Left lung (tissue), 10 donors: Measurements from ENCODE around the gene CLN6. TPM values are rescaled to one million over a fixed set of nuclear protein-coding genes. Genes with fewer than 3 reads are reported as not detected.
A peak's percentile ranks its signal among the peaks of the same experiment; 100 is the strongest.
"Not testable (repeated sequence)": the region's sequence is repeated elsewhere in the genome, so short reads cannot be mapped to it uniquely, and the experiment has no call there.

Experiments used
- ATAC-seq: fragments of 200-7000 bp; cut with Tn5 transposase; one replicate; pipeline ENCODE4 v1.9.1; 2020; ENCODE audit warnings: moderate library complexity
- DNase-seq, 4 donors: peaks; one replicate each; pipeline ENCODE4 v3.0.0-alpha.2; 2013 to 2020
- H3K27ac ChIP-seq, 2 donors: fragments of 200-600 bp; sonication (generic) in 1 of 2; one replicate each; pipeline versions ENCODE4 v1.5.0 to v1.8.0; 2020 to 2021
- H3K27me3 ChIP-seq, 2 donors: fragments of 200-600 bp; sonication (generic) in 1 of 2; one replicate each; pipeline versions ENCODE4 v1.5.0 to v1.8.0; 2020 to 2021
- H3K36me3 ChIP-seq, 2 donors: fragments of 200-600 bp; sonication (generic) in 1 of 2; one replicate each; pipeline versions ENCODE4 v1.5.0 to v1.8.0; 2020 to 2021
- H3K4me1 ChIP-seq, 2 donors: fragments of 200-600 bp; one replicate each; pipeline ENCODE4 v1.8.0; 2021
- H3K4me3 ChIP-seq, 2 donors: fragments of 200-600 bp; sonication (generic) in 1 of 2; one replicate each; pipeline versions ENCODE4 v1.5.0 to v1.8.0; 2020 to 2021; ENCODE audit warnings: mild to moderate bottlenecking in 1 of 2
- H3K9me3 ChIP-seq, 2 donors: fragments of 200-600 bp; sonication (generic) in 1 of 2; one replicate each; pipeline versions ENCODE4 v1.5.0 to v1.8.0; 2020 to 2021
- CTCF ChIP-seq, 2 donors: fragments of 200-600 bp; sonication (generic) in 1 of 2; IDR thresholded peaks; one replicate each; pipeline versions ENCODE4 v1.5.0 to v1.8.0; 2021; ENCODE audit warnings: antibody characterized with exemption in 2 of 2
- intact Hi-C, 2 donors: fragments of 100-400 bp; cut with DNase I; formaldehyde crosslinking; loops; one replicate each; pipeline versions ENCODE4 v1.11.2 to v1.14.2; 2022
- polyA plus RNA-seq, 6 donors: library from polyadenylated mRNA; unstranded; fragments of 120-200 nt; gene quantifications; one replicate each; pipeline ENCODE4 v1.2.1, GENCODE V29; 2013; ENCODE audit not compliant: insufficient read length in 6 of 6
- total RNA-seq, 2 donors: library from RNA; stranded (reverse); fragmentation: NEBNext Ultra II Directional; extraction: Animal tissue kit (Norgen Biotek cat#: 25700); gene quantifications; one replicate each; pipeline ENCODE4 v1.2.1, GENCODE V29; 2021
- donor health status: DM: no; HTN: yes; CAD: no.
- donor health status: DM: no; HTN: no; CAD: no.

Gene CLN6
- total and polyA plus RNA-seq, 8 donors: 28.3 to 50.3 (median 37.5) TPM

- no peak for DNase-seq
- Histone ChIP-seq H3K27ac (peak overlapping the region in 1 of 2 donors; percentile 86), H3K4me1 (peaks cover 11 to 36% of the 10 kb centered on the region in 2 donors), H3K27me3 (no peaks in the 10 kb centered on the region), H3K4me3 (peak overlapping the region; percentile 85 to 93), H3K9me3 (no peaks in the 10 kb centered on the region), H3K36me3 (no peaks in the 10 kb centered on the region)
- peak; percentile 3 for ATAC-seq
- intact Hi-C loops: no loop called here
- no peak for TF ChIP-seq CTCF (IDR thresholded peaks at IDR 0.05)
Measured at GRCh38 chr15:68228143-68228970, 1.2 kb downstream of the CLN6 start.

- DNase-seq (no peak), ATAC-seq (no peak)
- H3K27ac ChIP-seq: no peak overlapping the region
- no peaks in the 10 kb centered on the region for H3K36me3 ChIP-seq
- H3K27me3 ChIP-seq: no peaks in the 10 kb centered on the region
- TF ChIP-seq CTCF (IDR thresholded peaks at IDR 0.05): no peak
- peak overlapping the region in 1 of 2 donors; percentile 93 for H3K4me3 ChIP-seq
- H3K9me3 ChIP-seq: no peaks in the 10 kb centered on the region
- intact Hi-C loops: no loop called here
- peaks cover 11 to 30% of the 10 kb centered on the region in 2 donors for H3K4me1 ChIP-seq
Measured at GRCh38 chr15:68227643-68228142, 1.8 kb downstream of the CLN6 start.

GRCh38 chr15:68225442-68225841 lies 4.1 kb downstream of the CLN6 start:
- ATAC-seq, DNase-seq, H3K4me3 ChIP-seq, H3K9me3 ChIP-seq, H3K27ac ChIP-seq, H3K27me3 ChIP-seq, intact Hi-C loops, H3K36me3 ChIP-seq: not testable (repeated sequence)
- peaks cover 11 to 24% of the 10 kb centered on the region in 2 donors for H3K4me1 ChIP-seq

GRCh38 chr15:68224546-68225250 lies 4.8 kb downstream of the CLN6 start:
- Histone ChIP-seq H3K4me1 (peaks cover 8 to 17% of the 10 kb centered on the region in 2 donors), H3K4me3 (no peak overlapping the region), H3K27me3 (no peaks in the 10 kb centered on the region), H3K9me3 (no peaks in the 10 kb centered on the region), H3K27ac (no peak overlapping the region), H3K36me3 (no peaks in the 10 kb centered on the region)
- intact Hi-C loops: no loop called here
- TF ChIP-seq CTCF (IDR thresholded peaks at IDR 0.05): no peak
- DNase-seq (no peak), ATAC-seq (no peak)

GRCh38 chr15:68224108-68224507 lies 5.4 kb downstream of the CLN6 start:
- TF ChIP-seq CTCF (IDR thresholded peaks at IDR 0.05): no peak
- no peaks in the 10 kb centered on the region for H3K9me3 ChIP-seq

More at GRCh38 chr15:68224108-68224507, 5.4 kb downstream of the CLN6 start:
- no peak overlapping the region for H3K4me3 ChIP-seq
- DNase-seq (no peak), ATAC-seq (no peak)
- H3K27ac ChIP-seq: no peak overlapping the region
- intact Hi-C loops: no loop called here
- peaks cover 8 to 17% of the 10 kb centered on the region in 2 donors for H3K4me1 ChIP-seq
- H3K36me3 ChIP-seq: no peaks in the 10 kb centered on the region
- H3K27me3 ChIP-seq: no peaks in the 10 kb centered on the region
